NCI-H226 (cell line): ENCODE measurements around the gene SLC6A20.

Source experiments
- DNase-seq: peaks from one replicate; pipeline ENCODE4 v3.0.0-alpha.2; 2015

The SLC6A20 gene

DNA sequence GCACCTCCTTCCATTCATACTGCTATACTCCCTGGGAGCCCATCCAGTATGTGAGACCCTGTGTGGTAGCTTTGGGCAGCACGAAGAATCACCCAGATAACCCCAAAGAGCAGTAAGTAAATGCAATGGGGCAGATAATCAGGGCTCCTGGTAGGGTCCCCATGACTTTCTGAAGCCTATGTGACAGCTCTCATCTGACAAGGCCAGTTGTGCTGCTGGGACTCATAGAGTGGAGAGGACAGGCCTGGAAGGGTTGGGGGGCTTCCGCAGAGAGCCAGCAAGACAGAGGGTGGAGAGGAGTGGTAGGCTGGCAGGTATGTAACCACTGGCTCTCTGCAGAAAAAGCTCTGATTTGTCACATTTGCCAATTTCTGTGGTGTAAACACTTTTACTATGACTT lies 3.2 kb upstream of the SLC6A20 start:
- DNase-seq = no peak

- DNase-seq = no peak
Observed at GRCh38 chr3:45798034-45798433, 1.7 kb upstream of the SLC6A20 start.

- no peak for DNase-seq
Observed at GRCh38 chr3:45796902-45797637, 734 bp upstream of the SLC6A20 start.

DNA sequence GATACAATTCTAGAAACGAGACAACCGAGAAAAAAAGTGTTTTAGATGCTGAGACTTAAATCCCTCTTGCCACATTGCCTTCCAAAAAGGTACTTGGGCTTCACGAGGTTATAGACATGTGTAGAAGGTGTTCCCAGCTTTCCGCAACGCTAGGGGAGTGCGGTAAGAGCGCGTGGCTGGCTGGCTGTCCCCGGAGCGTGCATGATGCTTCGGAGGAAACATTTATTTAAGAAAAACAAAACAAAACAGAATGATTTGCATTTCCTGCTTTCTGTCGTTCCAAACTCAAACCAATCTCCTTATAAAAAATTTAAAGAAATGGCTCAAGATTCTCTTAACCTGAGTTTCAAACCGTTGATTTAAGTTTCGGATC lies 841 bp downstream of the SLC6A20 start:
- no peak for DNase-seq

DNA sequence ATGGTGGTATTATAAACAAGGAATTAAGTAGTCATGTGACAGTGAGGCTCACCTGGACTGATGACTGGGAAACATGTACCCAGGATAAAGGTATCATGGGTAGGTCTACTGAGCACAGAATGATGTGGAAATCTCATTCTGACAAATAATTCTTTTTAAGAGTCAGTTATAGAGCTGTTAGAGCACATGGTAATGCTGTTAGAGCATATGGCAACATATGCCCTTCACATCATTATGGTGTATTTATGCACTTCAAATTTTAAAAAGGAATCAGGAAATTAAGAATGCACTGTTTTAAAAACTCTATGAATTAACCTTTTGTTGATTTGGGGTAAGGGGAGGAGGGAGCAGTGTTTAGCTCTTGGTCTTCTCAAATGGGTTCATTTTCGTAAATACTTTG lies 1.7 kb downstream of the SLC6A20 start:
- DNase-seq = no peak

DNA sequence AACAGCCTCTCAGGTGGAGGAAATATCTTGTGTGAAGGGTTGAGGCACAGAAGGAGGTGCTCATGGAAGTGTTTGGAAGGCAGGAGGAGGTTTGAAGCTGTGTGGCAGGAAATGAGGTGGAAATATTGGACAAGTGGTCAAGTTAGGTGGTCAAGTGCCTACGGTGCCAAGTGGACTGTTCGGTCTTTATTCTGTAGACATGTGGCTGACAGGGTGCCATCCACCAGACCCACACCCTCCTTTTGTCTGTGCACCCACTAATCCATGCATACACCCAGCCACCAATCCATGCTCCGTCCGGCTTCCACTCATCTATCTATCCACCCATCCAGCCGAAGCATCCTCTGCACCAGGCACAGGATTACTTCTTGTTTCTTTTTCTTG lies 2.2 kb downstream of the SLC6A20 start:
- DNase-seq = no peak

DNA sequence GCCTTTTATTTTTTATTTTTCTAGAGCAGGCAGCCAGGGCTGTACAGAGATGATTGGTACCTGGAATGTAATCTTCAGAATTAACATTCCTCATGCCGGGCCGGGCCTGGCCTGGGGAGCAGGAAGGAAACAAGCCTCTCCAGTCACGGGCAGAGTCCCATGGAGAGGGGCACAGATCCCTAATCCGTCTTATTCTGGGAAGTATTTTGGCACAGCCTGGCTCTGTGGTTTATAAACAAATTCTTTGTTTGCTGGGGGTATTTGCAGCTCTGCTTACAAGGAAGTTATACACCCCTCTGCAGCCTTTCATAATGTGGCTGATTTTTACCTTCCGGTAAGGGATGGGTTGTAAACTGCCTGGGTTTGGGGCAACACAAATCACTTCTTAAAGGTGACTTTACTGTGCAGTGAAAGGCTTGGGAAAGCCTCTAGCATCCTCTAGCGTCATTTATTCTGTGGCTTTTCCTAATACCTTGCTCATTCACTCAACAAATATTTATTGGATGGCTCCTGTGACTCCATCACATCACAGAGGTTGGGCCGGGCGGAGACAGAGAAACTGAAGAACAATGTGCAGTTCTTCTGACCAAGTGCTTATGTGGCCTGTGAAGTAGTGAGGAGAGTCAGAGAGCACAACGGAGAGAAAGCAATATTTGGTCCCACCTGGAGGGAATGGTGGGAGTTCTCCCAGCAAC lies 2.7 kb downstream of the SLC6A20 start:
- DNase-seq = no peak

- no peak for DNase-seq
Observed at GRCh38 chr3:45792516-45793172, 3.7 kb downstream of the SLC6A20 start.

DNA sequence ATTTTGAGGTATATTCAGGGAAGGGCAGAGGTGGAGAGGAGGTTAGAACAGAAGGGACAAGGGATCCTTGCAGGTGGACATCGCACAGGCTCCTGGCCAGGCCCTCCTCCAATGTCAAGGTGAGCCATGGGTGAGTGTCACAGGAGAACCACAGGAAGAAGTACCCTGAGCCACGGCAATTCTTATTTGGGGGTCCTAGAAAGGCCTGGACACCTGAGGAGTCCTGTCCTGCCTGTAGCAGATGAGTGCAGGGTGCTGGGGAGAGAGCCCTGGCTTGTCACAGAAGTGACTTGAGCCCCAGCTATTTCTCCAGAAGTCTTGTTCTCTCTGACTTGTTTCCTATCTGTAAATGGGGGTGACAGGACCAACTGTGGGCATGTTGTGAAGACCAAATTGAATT lies 4.3 kb downstream of the SLC6A20 start:
- DNase-seq = no peak

DNA sequence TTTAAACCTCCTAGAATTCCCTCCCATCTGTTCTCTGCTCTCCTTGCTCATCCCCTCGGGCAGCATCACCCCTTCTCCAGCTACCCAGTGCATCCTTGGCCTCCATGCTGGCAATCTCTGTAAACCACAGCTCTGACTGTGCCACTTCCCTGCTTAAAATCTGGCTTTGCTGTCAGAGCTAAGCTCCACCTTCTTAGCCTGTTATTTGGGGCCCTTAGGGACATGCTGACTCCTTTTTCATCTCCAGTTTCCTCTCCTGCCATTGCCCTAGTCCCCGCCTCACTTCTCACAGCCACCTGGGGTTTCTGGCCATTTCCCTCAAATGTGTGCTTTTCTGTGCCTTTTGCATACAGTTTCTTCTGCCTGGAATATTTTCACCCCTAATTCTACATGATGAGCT lies 5.7 kb downstream of the SLC6A20 start:
- DNase-seq = no peak

- DNase-seq = no peak
Observed at GRCh38 chr3:45789235-45789812, 7.0 kb downstream of the SLC6A20 start.

DNA sequence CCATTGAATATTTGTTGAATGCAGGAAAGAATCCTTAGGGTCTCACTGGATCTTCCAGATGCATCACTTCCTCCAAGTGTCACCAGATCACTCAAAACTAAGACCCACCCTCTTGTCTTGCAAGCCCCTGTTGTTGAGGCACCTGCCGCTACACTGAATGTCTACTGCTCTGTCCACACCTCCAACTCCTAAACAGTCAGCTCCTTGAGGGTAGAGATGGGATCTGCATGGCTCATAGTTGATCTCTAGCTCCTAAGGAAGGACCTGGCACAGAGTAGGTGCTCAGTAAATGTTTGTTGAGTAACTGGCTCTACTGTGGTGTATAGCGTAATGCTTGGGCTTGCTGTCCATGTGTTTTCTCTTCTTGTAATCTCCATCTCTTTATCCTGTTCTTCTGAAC lies 8.8 kb downstream of the SLC6A20 start:
- no peak for DNase-seq

GRCh38 chr3:45786801-45787495 lies 9.4 kb downstream of the SLC6A20 start:
- no peak for DNase-seq

- DNase-seq = no peak
Observed at GRCh38 chr3:45785605-45786150, 10.7 kb downstream of the SLC6A20 start.

DNA sequence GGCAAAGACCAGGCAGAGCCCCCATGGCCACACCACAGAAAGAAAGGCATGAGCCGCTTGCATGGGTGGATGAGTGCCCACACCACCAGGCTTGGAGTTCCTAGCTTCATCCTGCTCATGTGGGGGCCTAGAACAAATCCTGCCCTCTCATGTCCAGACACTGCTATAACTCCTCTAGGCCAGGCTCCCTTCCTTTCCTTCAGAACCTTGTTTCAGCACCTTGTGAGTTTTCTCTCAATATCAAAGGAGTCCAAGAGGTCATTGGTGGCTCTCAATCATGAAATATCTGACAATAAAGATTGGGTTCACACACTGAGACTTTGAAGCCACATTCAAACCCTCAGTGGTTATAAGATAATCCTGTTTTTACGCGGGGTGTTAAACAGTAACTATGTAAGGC lies 12.7 kb downstream of the SLC6A20 start:
- DNase-seq = no peak

DNA sequence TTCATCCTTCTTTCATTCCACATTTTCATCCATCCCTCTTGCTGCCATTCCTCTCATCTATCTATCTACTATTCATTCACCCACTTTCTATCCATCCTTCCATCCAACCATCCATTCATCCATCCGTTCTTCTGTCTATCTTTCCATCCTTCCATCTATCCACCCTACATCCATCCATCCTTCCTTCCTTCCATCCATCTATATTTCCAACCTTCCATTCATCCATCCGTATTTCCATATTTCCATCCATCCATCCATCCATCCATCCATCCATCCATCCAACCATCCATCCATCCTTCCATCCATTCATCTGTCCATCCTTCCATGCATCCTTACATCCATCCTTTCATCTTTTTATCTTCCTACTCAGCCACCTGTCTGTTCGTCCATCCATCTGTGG lies 14.0 kb downstream of the SLC6A20 start:
- DNase-seq = no peak

- no peak for DNase-seq
Observed at GRCh38 chr3:45781841-45782240, 14.5 kb downstream of the SLC6A20 start.

DNA sequence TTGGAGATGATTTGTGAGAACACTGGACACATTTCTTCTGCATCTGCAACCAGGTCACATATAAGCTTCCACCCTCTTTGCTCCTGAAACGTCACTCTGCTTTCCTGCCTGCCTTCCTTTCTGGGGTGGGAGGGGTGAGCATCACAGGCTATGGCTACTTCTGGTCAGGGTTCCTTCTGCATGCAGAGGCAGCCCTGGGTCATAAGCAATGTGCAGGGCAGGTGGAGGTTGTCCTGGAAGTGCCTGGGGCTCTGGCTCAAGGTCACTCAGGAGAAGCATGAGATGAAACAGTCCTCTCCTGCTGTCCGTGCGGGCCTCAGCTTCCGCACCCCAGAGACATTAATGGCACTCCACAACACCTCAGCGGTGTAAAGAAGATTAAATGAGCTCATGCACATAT lies 15.1 kb downstream of the SLC6A20 start:
- DNase-seq = no peak

DNA sequence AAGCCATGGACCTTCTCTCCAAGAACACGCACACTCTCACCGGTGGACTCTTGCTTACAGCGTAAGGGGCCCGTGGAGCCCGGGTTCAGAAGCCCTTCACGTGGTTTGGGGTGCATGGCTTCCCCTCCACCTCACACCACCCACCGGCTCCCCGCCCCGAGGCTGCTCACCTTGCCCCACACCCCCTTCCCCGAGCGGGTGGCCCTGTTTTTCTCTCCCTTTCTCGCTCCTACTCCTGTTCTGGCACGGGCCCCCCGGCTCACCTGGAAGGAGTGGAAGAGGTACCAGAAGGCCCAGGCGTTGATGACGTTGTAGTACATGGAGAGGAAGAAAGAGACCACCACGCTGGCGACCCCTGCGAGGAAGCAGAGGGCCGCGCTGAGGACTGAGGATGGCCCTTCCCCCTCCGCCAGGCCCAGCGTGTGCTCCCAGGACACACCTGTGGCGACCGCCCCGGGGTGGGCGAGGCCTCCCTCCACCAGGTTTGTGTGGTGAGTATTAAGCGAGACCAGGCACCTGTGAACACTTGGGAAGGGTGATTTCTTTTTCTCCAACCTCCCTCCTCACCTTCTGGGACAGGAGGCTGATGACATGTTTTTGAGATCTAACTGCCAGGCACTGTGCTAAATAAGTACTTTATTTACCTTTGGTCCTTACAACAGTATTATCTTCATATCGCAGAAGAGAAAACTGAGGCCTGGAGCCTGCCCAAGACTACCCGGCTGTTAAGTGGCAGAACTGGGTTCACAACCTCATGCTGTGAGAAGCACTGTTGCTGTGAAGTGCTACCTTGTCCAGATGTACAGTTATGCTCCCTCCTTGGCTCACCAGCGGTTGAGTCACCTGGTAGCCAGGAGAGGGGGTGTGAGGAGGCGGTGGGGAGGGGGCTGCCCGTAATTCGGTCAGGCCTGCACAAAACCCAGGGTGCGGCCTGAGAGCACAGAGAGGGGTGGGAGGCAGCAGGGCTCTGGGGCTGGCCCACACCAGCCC lies 16.3 kb downstream of the SLC6A20 start:
- DNase-seq = no peak

DNA sequence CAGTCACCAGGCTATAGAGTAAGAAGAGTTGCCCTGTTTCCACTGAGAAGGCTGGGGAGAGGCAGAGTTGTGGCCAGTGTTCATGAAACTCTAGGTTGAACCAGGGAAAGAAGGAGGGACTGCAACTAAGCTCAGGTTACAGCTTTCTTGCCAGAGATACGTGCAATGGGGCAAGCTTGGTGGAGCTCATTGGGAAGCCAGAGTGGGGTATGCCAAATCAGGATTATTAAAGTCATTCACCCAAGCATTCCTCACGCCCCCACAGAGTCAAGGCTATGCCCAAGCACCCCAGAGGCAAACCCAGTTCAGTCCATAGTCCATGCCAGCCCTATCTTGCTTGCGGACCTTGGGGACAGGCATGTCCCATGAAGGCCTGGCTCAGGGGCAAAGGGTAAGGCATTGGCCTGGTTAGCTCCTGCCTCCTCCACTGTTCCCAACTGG lies 17.6 kb downstream of the SLC6A20 start:
- no peak for DNase-seq

- no peak for DNase-seq
Observed at GRCh38 chr3:45777746-45778386, 18.5 kb downstream of the SLC6A20 start.
